ENCODE results near the gene ANKRD13A.

ANKRD13A gene

DNA sequence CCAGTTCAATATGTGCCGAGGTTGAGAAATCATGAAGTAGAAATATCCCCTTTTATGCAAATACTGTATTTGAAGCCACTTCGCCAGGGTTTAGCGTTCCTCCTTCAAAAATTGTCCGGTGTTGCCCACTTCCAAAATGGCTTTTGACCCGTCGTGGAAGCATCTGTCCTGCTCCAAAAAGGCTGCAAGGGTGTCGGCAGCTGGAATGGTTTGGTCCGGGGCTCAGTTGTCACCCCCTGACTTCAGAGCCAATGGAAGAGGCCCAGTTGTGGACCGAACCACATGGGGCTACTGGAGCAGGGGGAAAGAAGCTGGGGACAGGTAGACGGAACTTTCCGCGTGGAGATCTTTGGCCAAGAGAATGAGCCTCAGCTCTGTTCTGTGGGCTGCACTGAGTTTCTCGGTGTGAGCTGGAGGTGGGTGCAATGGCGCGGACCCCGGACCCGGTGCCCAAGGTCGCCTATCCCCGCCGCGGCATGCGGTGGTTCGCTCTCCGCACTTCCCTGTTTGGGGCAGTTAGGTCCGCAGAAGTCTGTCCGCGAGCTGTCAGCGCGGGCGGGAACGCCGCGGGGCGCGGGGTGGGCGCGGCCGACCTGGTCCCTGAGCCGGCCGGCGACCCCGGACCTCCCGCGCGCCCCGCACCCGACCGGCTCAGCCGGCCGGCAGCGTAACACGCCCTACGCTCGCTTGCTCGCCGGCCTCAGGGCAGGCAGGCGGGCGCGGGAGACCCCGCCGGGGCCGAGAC, at the start of gene ANKRD13A:
Gene ANKRD13A, plus strand, starts transcription at position 527 of the 745 bp plus-strand sequence. CDS start 259 bp downstream, outside the sequence.
- DNase-seq, result peak; percentile 79

DNA sequence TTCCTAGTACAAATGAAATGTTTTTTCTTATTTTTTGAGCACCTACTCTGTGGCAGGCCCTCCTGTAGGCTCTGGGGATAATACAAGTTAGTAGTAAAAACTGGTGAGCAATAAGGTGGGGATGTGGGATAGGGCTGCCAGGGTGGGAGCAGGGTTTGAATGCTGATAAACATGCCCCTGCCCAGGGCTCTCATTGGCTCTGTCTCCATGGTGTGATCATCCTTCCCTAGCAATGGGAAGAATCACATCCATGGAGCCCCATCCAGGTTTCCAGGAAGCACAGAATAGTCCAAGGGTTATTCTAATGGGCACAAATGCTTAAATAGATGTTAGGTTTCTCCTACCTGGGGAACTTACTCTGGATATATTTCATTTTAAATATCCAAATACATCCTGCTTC, 48.6 kb upstream of the ANKRD13A start:
- no peak for DNase-seq

GRCh38 chr12:109951136-109951535, 48.1 kb upstream of the ANKRD13A start:
- DNase-seq, result no peak

DNA sequence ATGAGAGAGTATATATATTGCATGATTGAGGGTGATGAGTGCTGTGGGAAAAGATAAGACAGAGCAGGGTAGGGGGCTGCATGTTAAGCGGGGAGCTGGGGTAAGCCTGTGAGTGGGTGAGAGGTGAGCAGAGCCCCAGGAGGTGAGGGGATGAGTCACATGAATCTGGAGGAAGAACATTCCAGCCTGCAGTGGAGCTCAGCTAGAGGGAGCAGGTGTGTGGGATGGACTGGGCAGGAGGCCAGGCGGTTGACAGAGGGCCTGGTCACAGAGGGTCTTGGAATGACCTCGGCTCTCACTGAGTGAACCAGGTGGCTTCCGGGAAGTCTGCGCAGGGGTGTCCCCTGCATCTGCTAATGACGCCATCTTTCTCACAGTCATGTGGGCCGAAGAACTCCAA, 47.5 kb upstream of the ANKRD13A start:
- DNase-seq, result no peak

GRCh38 chr12:109952160-109952858, 46.9 kb upstream of the ANKRD13A start:
- no peak for DNase-seq

- DNase-seq, result no peak
These were observed 46.4 kb upstream of the ANKRD13A start for GRCh38 chr12:109952873-109953272.

DNA sequence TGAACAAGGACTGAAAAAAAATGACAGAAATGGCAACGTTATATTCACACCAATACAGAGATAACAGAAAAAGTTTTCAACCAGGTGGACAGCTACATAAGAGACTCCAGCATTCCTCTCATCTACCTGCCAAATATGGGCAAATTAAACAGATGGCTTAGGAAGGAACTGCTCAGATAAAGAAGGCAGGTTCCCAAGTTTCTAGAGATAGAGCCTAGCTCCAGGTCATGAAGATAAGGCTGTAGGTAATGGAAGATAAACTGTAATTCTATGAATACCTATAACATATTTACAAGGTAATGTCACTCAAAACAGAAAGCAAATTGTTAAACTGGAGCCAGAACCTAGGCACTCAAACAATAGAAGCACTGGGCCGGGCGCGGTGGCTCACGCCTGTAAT, 45.6 kb upstream of the ANKRD13A start:
- DNase-seq, result no peak

GRCh38 chr12:109958374-109958773, 40.9 kb upstream of the ANKRD13A start:
- DNase-seq, result no peak

- DNase-seq, result no peak
These were observed 39.7 kb upstream of the ANKRD13A start for GRCh38 chr12:109959411-109960093.

DNA sequence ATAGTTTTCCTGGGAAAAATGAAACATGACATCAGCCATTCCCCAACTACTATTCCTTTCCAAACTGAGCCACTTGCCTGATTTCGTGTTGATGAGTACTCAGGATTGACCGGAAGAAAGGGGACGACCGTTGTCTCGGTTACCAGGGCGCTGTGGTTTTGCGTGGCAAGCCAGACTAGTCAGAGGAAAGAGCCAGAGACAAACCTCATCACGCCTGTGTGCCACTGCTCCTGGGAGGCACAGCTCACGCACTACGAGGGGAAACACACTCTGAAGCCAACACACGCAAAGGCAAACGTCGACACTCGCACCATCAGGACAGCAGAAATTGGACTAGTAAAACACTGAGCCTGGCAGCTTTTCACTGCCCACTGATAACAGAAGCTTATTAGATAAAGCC, 38.0 kb upstream of the ANKRD13A start:
- no peak for DNase-seq

GRCh38 chr12:109961612-109962011, 37.6 kb upstream of the ANKRD13A start:
- no peak for DNase-seq

GRCh38 chr12:109962398-109962797, 36.8 kb upstream of the ANKRD13A start:
- DNase-seq, result no peak

DNA sequence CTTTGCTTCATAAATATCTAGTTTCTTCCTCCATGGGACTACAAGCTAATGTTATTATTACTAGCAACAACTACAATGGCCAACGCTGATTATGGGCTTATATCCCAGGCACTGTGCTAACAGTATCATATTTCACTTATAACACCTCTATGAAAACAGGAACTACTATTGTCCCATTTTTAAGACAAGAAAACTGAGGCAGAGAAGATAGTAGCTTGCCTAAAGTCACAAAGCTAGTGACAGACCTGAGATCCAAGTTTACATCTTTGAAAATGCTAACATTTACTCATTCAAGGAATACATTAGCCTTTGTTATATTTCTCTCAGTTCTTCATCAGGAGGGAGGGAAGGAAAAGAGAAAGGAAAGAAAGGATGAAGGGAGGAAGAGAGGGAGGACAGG, 35.9 kb upstream of the ANKRD13A start:
- DNase-seq, result no peak

- DNase-seq, result no peak
These were observed 35.3 kb upstream of the ANKRD13A start for GRCh38 chr12:109963743-109964429.

DNA sequence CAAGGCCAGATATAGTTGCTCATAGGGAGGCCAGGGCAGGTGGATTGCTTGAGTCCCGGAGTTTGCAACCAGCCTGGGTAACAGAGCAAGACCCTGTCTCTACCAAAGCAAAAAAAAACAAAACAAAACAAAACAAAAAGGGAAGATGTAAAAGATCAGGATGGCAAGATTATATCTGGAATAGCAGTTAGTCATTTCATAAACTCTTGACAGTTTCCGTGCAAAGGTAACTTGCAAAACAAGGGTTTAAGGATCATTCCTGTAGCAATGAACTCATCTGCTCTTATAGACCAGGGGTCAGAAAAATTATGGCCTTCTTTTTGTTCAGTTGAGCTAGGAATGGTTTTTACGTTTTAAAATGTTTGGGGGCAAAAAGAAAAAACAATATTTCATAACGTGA, 32.7 kb upstream of the ANKRD13A start:
- DNase-seq, result no peak

GRCh38 chr12:109967383-109968031, 31.7 kb upstream of the ANKRD13A start:
- no peak for DNase-seq

- DNase-seq, result no peak
These were observed 31.2 kb upstream of the ANKRD13A start for GRCh38 chr12:109968032-109968420.

DNA sequence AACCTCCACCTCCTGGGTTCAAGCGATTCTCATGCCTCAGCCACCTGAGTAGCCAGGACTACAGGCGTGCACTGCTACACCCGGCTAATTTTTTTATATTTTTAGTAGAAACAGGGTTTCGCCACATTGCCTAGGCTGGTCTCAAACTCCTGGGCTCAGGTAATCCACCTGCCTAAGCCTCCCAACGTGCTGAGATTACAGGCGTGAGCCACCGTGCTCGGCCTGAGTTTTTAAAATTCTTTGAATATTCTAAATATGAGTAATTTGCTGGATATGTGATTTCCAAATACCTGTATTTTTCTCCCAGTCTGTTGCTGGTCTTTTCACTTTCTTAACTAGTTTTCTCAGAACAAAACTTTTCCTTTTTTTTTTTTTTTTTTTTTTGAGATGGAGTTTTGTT, 30.4 kb upstream of the ANKRD13A start:
- DNase-seq, result no peak

- DNase-seq, result no peak
These were observed 26.4 kb upstream of the ANKRD13A start for GRCh38 chr12:109972821-109973220.

DNA sequence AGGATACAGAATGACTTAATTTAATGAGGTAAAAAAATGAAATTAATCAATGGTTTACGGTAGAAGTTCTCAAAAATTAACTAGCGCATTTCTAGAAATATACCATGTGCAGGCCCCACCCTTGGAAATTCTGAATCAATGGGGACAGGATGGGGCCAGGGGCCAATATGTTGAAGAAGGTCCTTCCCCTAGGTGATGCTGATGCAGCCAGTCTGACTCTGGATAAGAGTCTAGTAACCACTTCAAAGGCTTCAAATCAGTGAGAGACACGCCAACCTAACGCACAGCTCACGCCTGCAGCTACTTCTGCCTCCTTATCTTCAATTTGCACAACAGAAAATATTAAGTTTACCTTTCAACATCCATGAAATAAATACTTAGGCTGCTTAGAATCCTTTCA, 17.9 kb upstream of the ANKRD13A start:
- peak; percentile 50 for DNase-seq

DNA sequence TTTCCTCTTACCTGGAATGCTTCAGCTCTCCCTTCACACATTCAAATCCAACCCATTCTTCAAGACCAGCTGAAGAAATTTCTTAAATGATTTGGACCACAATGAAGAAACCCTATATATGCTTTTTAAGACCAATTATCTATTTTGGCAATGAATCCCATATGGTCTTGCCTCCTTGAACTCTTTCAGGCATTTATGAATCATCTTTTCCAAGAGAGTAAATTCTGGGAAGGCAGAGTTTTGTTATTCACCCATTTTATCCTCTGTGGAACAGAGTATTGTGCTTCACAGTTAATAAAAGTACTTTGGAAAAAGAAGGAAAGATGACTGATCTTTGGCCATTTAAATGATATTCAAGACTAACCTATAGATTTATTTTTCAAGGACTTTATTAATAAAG, 17.0 kb upstream of the ANKRD13A start:
- DNase-seq, result no peak

GRCh38 chr12:109983432-109984142, 15.6 kb upstream of the ANKRD13A start:
- no peak for DNase-seq

Measured in stimulated activated CD4-positive, alpha-beta T cell treated with anti-CD3 and anti-CD28 coated beads, Interleukin-4, amount 100 ng/mL, for 1 hour (primary cell).